Measurements from ENCODE around the gene AP1G1. TPM values are rescaled to one million over a fixed set of nuclear protein-coding genes. Genes with fewer than 3 reads are reported as not detected.

The AP1G1 gene
- total and polyA plus RNA-seq, 10 of the 15 experiments (the other 5 are each of a cell fraction or from before 2014, with no cell fraction given), result 5.9 to 83.7 (median 47.8) TPM

- no peak for TF ChIP-seq CEBPZ (IDR thresholded peaks at IDR 0.05; ENCODE audit: low read depth, low read length)
- peak; percentile 93 for TF ChIP-seq CHD2 (IDR thresholded peaks at IDR 0.05; ENCODE audit: borderline replicate concordance, low read depth, low read length)
- no peak for TF ChIP-seq YBX1 (IDR thresholded peaks at IDR 0.05)
- TF ChIP-seq TAF1 (IDR thresholded peaks at IDR 0.05; ENCODE audit: borderline replicate concordance, low read depth, low read length), result peak; percentile 63; the same call in 1 of the 2 replicates
- TF ChIP-seq ZNF622 (IDR thresholded peaks at IDR 0.05), result no peak
- peak; percentile 22; the same call in 1 of the 2 replicates for TF ChIP-seq JUNB (IDR thresholded peaks at IDR 0.05)
- TF ChIP-seq REST (IDR thresholded peaks at IDR 0.05; ENCODE audit: low read depth, low read length), result no peak
- no peak for TF ChIP-seq HDAC6 (IDR thresholded peaks at IDR 0.05; ENCODE audit: unreplicated experiment)
- no peak for TF ChIP-seq HSF1 (IDR thresholded peaks at IDR 0.05; ENCODE audit: low read depth, low read length)
- no peak for TF ChIP-seq ZNF274 (IDR thresholded peaks at IDR 0.05; ENCODE audit: insufficient read depth, insufficient read length)
- TF ChIP-seq ETV6 (conservative IDR thresholded peaks at IDR 0.05 in 1 of 2, IDR thresholded peaks at IDR 0.05 in 1 of 2; ENCODE audit: borderline replicate concordance in 1 of 2, low read depth in 1 of 2), result 0 out of 4 replicates have a peak, but pooled peaks of 1 of the 2 experiments have one; percentile 33
Observed at GRCh38 chr16:71845639-71846430, 37.2 kb upstream of the AP1G1 start, which contains the start of gene ATXN1L (continued).
